Measurements from ENCODE around the gene BIRC7.

The BIRC7 gene

GRCh38 chr20:63259734-63260460 is 24.2 kb downstream of the BIRC7 start:
- Histone ChIP-seq H3K27me3 (peaks cover 97% of the 10 kb centered on the region), H3K4me3 (ENCODE audit: low read depth in 1 of 2, low read length in 1 of 2) (no peak overlapping the region), H3K27ac (no peak overlapping the region)

GRCh38 chr20:63260521-63260920 is 24.8 kb downstream of the BIRC7 start:
- Histone ChIP-seq H3K9me3 (no peaks in the 10 kb centered on the region), H3K27me3 (peaks cover 97% of the 10 kb centered on the region), H3K4me1 (ENCODE audit: control insufficient read depth in 1 of 2, insufficient read depth in 1 of 2, low read depth in 1 of 2, low read length in 1 of 2) (no peaks in the 10 kb centered on the region), H3K27ac (no peak overlapping the region), H3K4me3 (ENCODE audit: low read depth in 1 of 2, low read length in 1 of 2) (no peak overlapping the region), H3K36me3 (no peaks in the 10 kb centered on the region)
- no peak for TF ChIP-seq CTCF (IDR thresholded peaks at IDR 0.05)

More at GRCh38 chr20:63259734-63260460, 24.2 kb downstream of the BIRC7 start:
- Histone ChIP-seq H3K9me3 (no peaks in the 10 kb centered on the region), H3K36me3 (no peaks in the 10 kb centered on the region), H3K4me1 (ENCODE audit: control insufficient read depth in 1 of 2, insufficient read depth in 1 of 2, low read depth in 1 of 2, low read length in 1 of 2) (no peaks in the 10 kb centered on the region)
- no peak for TF ChIP-seq CTCF (IDR thresholded peaks at IDR 0.05)

GRCh38 chr20:63261060-63261794 is 25.5 kb downstream of the BIRC7 start:
- no peak for TF ChIP-seq CTCF (IDR thresholded peaks at IDR 0.05)
- Histone ChIP-seq H3K27ac (no peak overlapping the region), H3K4me3 (ENCODE audit: low read depth in 1 of 2, low read length in 1 of 2) (no peak overlapping the region), H3K9me3 (no peaks in the 10 kb centered on the region), H3K36me3 (no peaks in the 10 kb centered on the region), H3K27me3 (peaks cover 94% of the 10 kb centered on the region), H3K4me1 (ENCODE audit: control insufficient read depth in 1 of 2, insufficient read depth in 1 of 2, low read depth in 1 of 2, low read length in 1 of 2) (no peaks in the 10 kb centered on the region)

GRCh38 chr20:63261795-63262528 is 26.3 kb downstream of the BIRC7 start:
- no peaks in the 10 kb centered on the region for H3K4me1 ChIP-seq (ENCODE audit: control insufficient read depth in 1 of 2, insufficient read depth in 1 of 2, low read depth in 1 of 2, low read length in 1 of 2)
- H3K4me3 ChIP-seq (ENCODE audit: low read depth in 1 of 2, low read length in 1 of 2), result no peak overlapping the region
- no peaks in the 10 kb centered on the region for H3K36me3 ChIP-seq
- no peaks in the 10 kb centered on the region for H3K9me3 ChIP-seq
- H3K27me3 ChIP-seq, result peaks cover 86% of the 10 kb centered on the region
- H3K27ac ChIP-seq, result no peak overlapping the region
- no peak for TF ChIP-seq CTCF (IDR thresholded peaks at IDR 0.05)

- Histone ChIP-seq H3K27ac (no peak overlapping the region), H3K9me3 (no peaks in the 10 kb centered on the region), H3K4me1 (ENCODE audit: control insufficient read depth in 1 of 2, insufficient read depth in 1 of 2, low read depth in 1 of 2, low read length in 1 of 2) (no peaks in the 10 kb centered on the region), H3K36me3 (no peaks in the 10 kb centered on the region), H3K27me3 (peaks cover 88% of the 10 kb centered on the region), H3K4me3 (ENCODE audit: low read depth in 1 of 2, low read length in 1 of 2) (no peak overlapping the region)
- no peak for TF ChIP-seq CTCF (IDR thresholded peaks at IDR 0.05)
Observed at GRCh38 chr20:63262836-63263235, 27.1 kb downstream of the BIRC7 start.

All from neutrophil (primary cell).